Suprapubic skin (tissue), 4 donors: ENCODE measurements around the gene SPATC1L. TPM values are rescaled to one million over a fixed set of nuclear protein-coding genes. Genes with fewer than 3 reads are reported as not detected.
"Not testable (repeated sequence)": the region's sequence is repeated elsewhere in the genome, so short reads cannot be mapped to it uniquely, and the experiment has no call there.

Experiments
- DNase-seq, 2 donors: peaks; one replicate each; pipeline ENCODE4 v3.0.0-alpha.2; 2019; ENCODE audit warnings: low spot score in 2 of 2
- H3K27ac ChIP-seq: fragments of 200-600 bp; sonication (generic); one replicate; pipeline ENCODE4 v1.5.1; 2019
- H3K27me3 ChIP-seq: fragments of 200-600 bp; sonication (generic); one replicate; pipeline ENCODE4 v1.5.1; 2019
- H3K36me3 ChIP-seq: fragments of 200-600 bp; sonication (generic); one replicate; pipeline ENCODE4 v1.5.1; 2019
- H3K4me1 ChIP-seq: fragments of 200-600 bp; sonication (generic); one replicate; pipeline ENCODE4 v1.5.1; 2019
- H3K4me3 ChIP-seq: fragments of 200-600 bp; sonication (generic); one replicate; pipeline ENCODE4 v1.5.1; 2019; ENCODE audit warnings: mild to moderate bottlenecking
- H3K9me3 ChIP-seq: fragments of 200-600 bp; sonication (generic); one replicate; pipeline ENCODE4 v1.5.1; 2019
- CTCF ChIP-seq, 2 donors: fragments of 200-600 bp in 1 of 2; fragments of 450-650 bp in 1 of 2; sonication (generic) in 1 of 2; IDR thresholded peaks; one replicate each; pipeline ENCODE4 v1.5.1; 2016 to 2019; ENCODE audit warnings: antibody characterized with exemption in 2 of 2, mild to moderate bottlenecking in 1 of 2, moderate library complexity in 1 of 2
- EP300 ChIP-seq: sonication (generic); formaldehyde crosslinking; IDR thresholded peaks from one replicate; pipeline ENCODE4 v1.6.1; 2017; ENCODE audit warnings: antibody characterized with exemption
- POLR2A ChIP-seq, 2 donors: fragments of 450-650 bp; IDR thresholded peaks; one replicate each; pipeline ENCODE4 v1.6.1; 2017; ENCODE audit warnings: antibody characterized with exemption in 2 of 2, mild to moderate bottlenecking in 2 of 2, moderate library complexity in 2 of 2
- POLR2AphosphoS5 ChIP-seq, 3 donors: sonication (generic); formaldehyde crosslinking; IDR thresholded peaks; one replicate each; pipeline ENCODE4 v1.6.1; 2017; ENCODE audit warnings: antibody characterized with exemption in 3 of 3
- whole genome bisulfite sequencing: methylation state at CpG from one replicate; pipeline ENCODE4 v1.1.5; 2018; 5-methylcytosine and 5-hydroxymethylcytosine counted together
- total RNA-seq, 4 donors: library from RNA; depleted of rRNA; stranded (reverse); fragments of >200 nt; gene quantifications; one replicate each; pipeline ENCODE4 v1.1.0, GENCODE V29; 2016

SPATC1L gene
- total RNA-seq, 4 donors from 2014 or later, result 2.5 to 15.0 (median 6.9) TPM

GRCh38 chr21:46149205-46149901 lies 34.9 kb downstream of the SPATC1L start:
- Histone ChIP-seq H3K27ac (no peak overlapping the region), H3K27me3 (no peaks in the 10 kb centered on the region), H3K36me3 (no peaks in the 10 kb centered on the region), H3K4me3 (no peak overlapping the region), H3K9me3 (no peaks in the 10 kb centered on the region), H3K4me1 (peaks cover 7% of the 10 kb centered on the region)
- TF ChIP-seq EP300 (no peak), CTCF (IDR thresholded peaks at IDR 0.05) (no peak), POLR2A (IDR thresholded peaks at IDR 0.05) (no peak), POLR2AphosphoS5 (IDR thresholded peaks at IDR 0.05) (no peak)
- DNase-seq, result peak in 1 of 2 donors; percentile 47
- 84% methylated on average over 22 of the region's 22 CpGs for WGBS

GRCh38 chr21:46148106-46148505 lies 36.2 kb downstream of the SPATC1L start:
- H3K36me3 ChIP-seq, result no peaks in the 10 kb centered on the region
- 66% methylated on average over 10 of the region's 11 CpGs for WGBS
- no peaks in the 10 kb centered on the region for H3K9me3 ChIP-seq
- H3K27me3 ChIP-seq, result no peaks in the 10 kb centered on the region
- no peak overlapping the region for H3K27ac ChIP-seq
- TF ChIP-seq EP300 (no peak), CTCF (IDR thresholded peaks at IDR 0.05) (no peak), POLR2A (IDR thresholded peaks at IDR 0.05) (no peak), POLR2AphosphoS5 (IDR thresholded peaks at IDR 0.05) (no peak)
- DNase-seq, result peak in 1 of 2 donors; percentile 25
- H3K4me1 ChIP-seq, result peaks cover 12% of the 10 kb centered on the region
- H3K4me3 ChIP-seq, result no peak overlapping the region

- not testable (repeated sequence) for H3K27ac ChIP-seq, H3K4me3 ChIP-seq, H3K36me3 ChIP-seq, H3K27me3 ChIP-seq, H3K9me3 ChIP-seq
- peaks cover 10% of the 10 kb centered on the region for H3K4me1 ChIP-seq
- peak in 1 of 2 donors; percentile 41 for TF ChIP-seq CTCF (IDR thresholded peaks at IDR 0.05)
- WGBS, result 82% methylated on average over 12 of the region's 12 CpGs
- DNase-seq, result peak in 1 of 2 donors; percentile 58
Observed at GRCh38 chr21:46147429-46147828, 36.8 kb downstream of the SPATC1L start.

- Histone ChIP-seq H3K27me3 (no peaks in the 10 kb centered on the region), H3K9me3 (no peaks in the 10 kb centered on the region), H3K27ac (no peak overlapping the region), H3K4me3 (no peak overlapping the region), H3K4me1 (peaks cover 10% of the 10 kb centered on the region), H3K36me3 (no peaks in the 10 kb centered on the region)
- DNase-seq, result peak in 1 of 2 donors; percentile 27
- 54% methylated on average over 14 of the region's 14 CpGs for WGBS
- TF ChIP-seq POLR2A (IDR thresholded peaks at IDR 0.05) (no peak), EP300 (no peak), CTCF (IDR thresholded peaks at IDR 0.05) (no peak), POLR2AphosphoS5 (IDR thresholded peaks at IDR 0.05) (no peak)
Observed at GRCh38 chr21:46146856-46147255, 37.4 kb downstream of the SPATC1L start.

GRCh38 chr21:46145840-46146691 lies 38.2 kb downstream of the SPATC1L start:
- 72% methylated on average over 15 of the region's 60 CpGs for WGBS
- TF ChIP-seq POLR2A (IDR thresholded peaks at IDR 0.05) (no peak), CTCF (IDR thresholded peaks at IDR 0.05) (no peak), EP300 (no peak), POLR2AphosphoS5 (IDR thresholded peaks at IDR 0.05) (no peak)
- H3K27ac ChIP-seq, result no peak overlapping the region

More at GRCh38 chr21:46145840-46146691, 38.2 kb downstream of the SPATC1L start:
- no peaks in the 10 kb centered on the region for H3K9me3 ChIP-seq
- no peak overlapping the region for H3K4me3 ChIP-seq
- peak in 1 of 2 donors; percentile 58 for DNase-seq
- H3K27me3 ChIP-seq, result no peaks in the 10 kb centered on the region
- H3K4me1 ChIP-seq, result peaks cover 10% of the 10 kb centered on the region
- no peaks in the 10 kb centered on the region for H3K36me3 ChIP-seq
